Right lobe of liver (tissue), 4 donors: ENCODE measurements around the gene NXPH1.

Experiments
- CTCF ChIP-seq, 4 donors: fragments of 200-600 bp in 3 of 4; fragments of 450-650 bp in 1 of 4; IDR thresholded peaks; one replicate each; pipeline versions ENCODE4 v1.5.1 to v1.8.0; 2016 to 2022; ENCODE audit warnings: antibody characterized with exemption in 4 of 4, mild to moderate bottlenecking in 2 of 4
- POLR2A ChIP-seq: fragments of 450-650 bp; IDR thresholded peaks from one replicate; pipeline ENCODE4 v1.6.1; 2017; ENCODE audit warnings: antibody characterized with exemption, mild to moderate bottlenecking
- donor health status: DM: no; HTN: no; CAD: no.
- donor health status: DM: no; HTN: no; CAD: no.
- donor health status: DM: no; HTN: yes; CAD: no.

GRCh38 chr7:8668627-8669500, 235.5 kb downstream of the NXPH1 start:
- TF ChIP-seq POLR2A (no peak), CTCF (IDR thresholded peaks at IDR 0.05) (no peak)
